ENCODE data around the gene NPHS1.
"Not testable (repeated sequence)": the region's sequence is repeated elsewhere in the genome, so short reads cannot be mapped to it uniquely, and the experiment has no call there.

The NPHS1 gene

DNA sequence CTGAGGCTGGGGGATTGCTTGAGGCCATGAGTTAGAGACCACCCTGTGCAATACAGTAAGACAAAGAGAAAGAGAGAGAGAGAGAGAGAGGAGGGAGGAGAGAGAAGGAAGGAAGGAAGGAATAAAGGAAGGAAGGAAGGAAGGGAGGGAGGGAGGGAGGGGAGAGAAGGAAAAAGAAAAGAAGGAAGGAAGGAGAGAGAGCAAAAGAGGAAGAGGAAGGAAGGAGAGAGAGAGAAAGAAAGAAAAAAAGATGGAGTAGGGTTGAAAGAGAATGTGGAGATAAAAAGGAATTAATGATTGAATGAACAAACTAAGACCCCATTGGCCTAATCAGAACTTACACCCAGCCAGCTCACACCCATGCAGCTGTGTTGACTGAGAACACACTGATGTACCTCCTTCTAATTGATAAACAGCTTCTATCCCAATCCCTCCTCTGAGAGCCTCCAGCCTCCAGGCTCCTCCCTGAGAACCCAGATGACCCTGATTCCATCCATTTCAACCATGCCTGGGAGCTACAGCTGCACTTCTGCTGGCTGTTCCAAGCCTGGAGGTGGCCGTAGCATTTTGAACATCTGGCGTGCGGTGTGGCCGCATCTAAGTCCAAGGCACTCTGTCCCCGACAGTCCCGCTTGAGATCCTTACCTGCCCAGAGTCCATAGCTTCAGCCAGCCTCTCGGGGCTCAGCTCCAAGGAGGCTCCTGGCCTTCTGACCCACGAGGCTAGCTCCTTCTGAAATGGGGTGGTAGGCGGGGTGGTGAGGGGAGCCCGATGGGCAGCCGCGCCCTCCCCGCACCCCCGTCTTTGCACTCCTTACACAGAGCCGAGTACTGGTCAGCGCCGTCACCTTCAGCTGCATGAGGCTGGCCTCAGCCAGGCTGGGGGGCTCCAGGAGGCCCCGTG lies 40.7 kb downstream of the NPHS1 start:
- DNase-seq = no peak

DNA sequence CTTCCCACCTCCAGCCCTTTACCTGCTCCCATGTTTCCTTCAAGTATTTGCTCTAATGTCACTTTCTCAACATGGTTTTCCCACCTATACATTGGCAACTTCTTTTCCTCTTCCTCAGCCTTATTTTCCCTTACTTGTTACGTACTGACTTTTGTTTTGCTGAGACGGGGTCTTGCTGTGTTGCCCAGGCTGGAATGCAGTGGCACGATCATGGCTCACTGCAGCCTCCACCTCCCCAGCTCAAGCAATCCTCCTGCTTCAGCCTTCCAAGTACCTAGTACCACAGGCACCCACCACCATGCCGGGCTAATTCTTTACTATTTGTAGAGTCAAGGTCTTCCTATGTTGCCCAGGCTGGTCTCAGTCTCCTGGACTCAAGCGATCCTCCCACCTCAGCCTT lies 44.7 kb downstream of the NPHS1 start:
- no peak for DNase-seq

- DNase-seq = no peak
Observed at GRCh38 chr19:35806597-35806996, 45.7 kb downstream of the NPHS1 start.

- no peak for DNase-seq
Observed at GRCh38 chr19:35805526-35806102, 46.7 kb downstream of the NPHS1 start.

DNA sequence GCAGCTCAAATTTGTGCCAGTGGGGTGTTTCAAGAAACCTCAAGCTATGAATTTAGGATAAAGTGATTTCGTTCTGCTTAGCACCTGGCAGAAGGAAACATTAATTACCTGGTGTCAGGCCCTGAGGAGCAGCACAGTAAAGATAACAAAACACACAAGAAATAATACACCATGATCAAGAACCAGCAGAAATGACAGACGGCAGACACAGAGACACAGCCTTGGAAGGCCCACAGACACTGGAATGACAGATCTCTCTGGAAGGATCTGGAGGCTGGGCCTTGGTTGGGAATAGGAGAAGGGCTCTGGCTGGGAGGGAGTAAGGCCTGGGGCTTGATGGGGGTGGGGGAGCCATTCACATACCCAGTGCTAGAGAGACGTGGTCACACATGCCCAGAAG lies 50.5 kb downstream of the NPHS1 start:
- DNase-seq = no peak

- no peak for DNase-seq
Observed at GRCh38 chr19:35797663-35798062, 54.6 kb downstream of the NPHS1 start.

DNA sequence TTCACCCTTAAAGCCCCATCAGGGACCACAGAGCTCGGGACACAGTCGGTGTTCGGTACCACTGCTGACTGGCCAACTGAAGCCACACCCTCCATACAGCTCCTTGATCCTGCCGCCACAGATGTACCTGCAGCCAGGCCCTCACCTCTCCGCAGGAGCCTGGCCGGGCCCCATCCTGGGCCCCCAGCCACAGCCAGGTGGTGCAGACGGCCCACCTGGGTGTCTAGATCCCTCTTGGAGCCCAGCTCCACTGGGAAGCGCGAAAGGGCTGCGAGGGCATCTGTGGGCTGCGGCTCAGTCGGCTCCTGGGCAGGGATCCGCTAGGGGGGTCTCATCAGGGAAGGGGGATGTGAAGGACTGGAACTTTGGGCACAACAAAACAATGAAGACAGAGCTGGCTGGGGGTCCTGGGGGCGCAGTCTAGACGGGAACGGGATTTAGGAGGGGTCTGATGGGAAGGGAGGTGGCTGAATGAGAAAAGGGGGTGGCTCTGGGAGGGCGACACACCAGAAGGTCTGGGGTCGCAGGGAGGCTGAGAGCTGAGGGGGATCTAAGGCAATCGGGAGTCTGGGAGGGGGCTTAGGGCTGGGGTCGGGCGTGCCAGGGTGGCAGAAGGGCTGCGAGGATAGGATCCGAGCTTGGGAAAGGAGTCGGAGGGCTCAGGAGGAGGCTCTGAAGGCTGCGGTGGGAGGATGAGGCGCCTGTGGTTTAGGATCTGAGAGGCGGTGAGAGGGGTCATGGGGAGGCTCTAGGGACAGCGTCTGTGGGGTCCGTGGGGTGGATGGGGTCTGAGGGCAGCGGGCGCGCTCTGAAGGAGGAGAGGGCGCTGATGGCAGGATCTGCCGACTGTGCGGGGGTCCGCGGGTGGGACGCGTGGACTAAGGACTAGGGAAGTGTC lies 55.4 kb downstream of the NPHS1 start:
- no peak for DNase-seq

- DNase-seq = not testable (repeated sequence)
Observed at GRCh38 chr19:35795564-35795963, 56.7 kb downstream of the NPHS1 start.

DNA sequence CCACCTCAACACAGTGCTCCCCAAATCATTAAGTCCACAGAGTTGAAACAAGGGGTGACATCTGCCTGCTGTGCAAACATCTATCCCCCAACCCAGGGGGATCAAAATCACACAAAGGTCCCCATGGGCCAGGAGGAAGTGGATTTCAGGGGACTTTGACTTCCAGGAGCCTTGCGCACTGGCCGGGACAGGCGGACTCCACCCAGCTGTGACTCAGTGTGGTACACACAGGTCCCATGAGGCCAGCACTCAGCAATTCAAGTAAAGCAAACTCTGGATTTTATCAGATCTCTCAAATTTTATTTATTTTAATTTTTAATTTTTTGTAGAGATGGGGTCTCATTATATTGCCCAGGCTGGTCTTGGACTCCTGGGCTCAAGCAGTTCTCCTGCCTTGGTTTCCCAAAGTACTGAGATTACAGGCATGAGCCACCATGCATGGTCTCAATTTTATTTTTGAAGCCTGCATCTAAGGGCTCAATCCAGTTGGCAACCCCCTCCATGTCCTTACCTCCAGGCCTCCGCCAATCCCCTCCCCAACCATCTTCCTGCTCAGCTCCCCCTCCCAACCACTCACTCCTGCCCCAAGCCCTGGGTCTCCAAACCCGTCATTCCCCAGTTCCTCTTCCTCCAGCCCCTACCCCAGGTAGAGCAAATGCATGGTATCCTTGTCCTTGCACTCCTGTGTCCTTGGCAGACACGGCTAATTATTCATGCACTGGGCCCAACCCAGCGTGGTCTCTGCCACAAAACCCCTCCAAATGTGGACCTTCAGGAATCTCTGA lies 58.7 kb downstream of the NPHS1 start:
- DNase-seq = no peak

DNA sequence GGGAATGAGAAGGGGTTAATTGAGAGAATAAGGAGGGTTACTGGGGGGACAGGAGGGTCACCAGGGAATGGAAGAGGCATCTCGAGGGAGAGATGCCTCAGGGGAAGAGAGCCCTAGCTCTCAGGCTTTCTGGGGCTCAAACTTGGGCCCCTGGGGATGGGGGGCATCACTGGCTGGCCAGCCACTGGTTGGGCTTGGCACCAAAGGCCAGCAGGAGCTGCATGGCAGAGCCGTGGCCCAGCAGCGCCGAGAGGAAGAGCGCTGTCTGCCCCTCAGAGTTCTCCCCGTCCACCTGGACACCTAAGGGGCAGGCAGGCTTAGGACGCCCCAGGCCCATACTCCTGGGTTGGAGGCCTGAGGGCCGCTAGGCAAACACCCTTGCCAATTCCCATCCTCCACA lies 59.4 kb downstream of the NPHS1 start:
- no peak for DNase-seq

DNA sequence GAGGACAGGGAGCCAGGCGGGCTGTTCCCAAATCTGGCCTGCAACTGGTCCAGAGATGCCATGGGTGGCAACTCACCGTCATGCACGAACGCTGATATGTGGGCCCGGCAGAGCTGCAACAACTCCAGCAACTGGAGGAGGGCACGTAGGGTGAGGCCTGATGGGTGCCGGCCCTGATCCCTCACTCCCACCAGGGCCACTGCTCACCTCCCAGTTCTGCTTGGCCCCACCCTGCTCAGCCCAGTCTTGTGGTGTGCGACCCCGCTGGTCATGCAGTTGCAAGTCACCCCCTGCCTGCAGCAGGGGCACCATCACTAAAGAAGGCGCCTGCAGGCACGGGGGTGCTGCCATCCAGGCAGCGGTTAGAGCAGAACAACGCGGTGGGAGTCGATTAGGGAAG lies 60.0 kb downstream of the NPHS1 start:
- no peak for DNase-seq

DNA sequence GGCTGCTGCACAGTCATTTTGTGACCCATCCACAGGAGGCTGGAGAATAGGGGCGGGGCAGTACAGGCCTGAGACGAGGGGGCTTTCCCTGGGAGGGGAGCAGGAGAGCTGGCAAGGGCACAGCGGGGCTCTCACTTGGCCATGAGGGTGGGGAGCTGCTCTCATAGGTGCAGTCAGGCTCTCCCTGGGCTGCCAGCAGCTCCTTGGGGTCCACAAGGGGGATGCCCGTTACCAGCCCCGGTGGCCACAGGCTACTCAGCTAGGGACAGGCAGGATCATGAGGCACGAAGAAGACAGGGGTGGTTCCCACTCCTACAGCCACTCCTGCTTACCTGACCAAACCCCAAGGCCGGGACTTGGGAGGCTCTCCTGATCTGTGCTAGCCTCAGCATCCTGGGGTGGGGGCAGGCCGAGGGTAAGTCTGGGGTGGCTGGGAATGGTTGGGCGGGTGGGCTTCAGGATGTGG lies 60.5 kb downstream of the NPHS1 start:
- no peak for DNase-seq

DNA sequence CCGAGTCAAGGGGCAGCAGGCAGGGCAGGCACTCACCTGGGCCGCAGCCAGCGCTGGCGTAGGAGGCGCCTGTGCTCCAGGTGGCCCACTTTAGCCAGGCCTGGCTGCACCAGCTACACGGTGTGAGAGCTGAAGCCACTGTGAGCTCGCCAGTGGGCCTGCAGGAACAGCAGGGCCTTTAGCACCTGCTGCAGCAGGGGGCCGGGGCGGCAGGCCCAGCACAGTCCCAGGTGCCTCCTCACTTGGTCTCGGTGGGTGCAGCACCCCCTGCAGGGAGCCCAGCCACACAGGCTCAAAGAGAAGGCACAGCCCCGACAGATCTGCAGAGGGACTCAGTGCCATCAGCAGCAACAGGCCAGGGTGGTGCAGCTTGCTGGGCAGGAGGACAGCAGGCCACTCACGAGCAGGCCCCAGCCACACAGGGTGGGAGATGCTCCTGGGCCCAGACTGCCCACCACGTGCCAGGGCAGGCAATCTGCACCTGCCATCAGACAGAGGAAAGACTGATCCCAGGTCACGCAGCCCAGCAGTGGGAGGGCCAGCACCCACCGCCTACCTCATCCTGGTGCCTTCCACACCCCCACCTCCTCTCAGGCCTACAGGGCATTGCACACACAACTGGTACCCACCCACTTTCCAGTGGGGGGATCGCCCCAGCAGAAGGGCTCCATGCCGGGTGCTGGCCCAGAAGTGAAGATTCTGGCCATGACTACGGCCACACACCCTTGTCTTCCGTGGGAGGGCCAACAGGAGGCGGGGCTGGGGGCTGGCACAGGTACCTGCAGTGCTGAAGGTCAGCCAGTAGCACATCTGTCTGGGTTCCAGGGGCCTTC lies 61.1 kb downstream of the NPHS1 start:
- DNase-seq = no peak

DNA sequence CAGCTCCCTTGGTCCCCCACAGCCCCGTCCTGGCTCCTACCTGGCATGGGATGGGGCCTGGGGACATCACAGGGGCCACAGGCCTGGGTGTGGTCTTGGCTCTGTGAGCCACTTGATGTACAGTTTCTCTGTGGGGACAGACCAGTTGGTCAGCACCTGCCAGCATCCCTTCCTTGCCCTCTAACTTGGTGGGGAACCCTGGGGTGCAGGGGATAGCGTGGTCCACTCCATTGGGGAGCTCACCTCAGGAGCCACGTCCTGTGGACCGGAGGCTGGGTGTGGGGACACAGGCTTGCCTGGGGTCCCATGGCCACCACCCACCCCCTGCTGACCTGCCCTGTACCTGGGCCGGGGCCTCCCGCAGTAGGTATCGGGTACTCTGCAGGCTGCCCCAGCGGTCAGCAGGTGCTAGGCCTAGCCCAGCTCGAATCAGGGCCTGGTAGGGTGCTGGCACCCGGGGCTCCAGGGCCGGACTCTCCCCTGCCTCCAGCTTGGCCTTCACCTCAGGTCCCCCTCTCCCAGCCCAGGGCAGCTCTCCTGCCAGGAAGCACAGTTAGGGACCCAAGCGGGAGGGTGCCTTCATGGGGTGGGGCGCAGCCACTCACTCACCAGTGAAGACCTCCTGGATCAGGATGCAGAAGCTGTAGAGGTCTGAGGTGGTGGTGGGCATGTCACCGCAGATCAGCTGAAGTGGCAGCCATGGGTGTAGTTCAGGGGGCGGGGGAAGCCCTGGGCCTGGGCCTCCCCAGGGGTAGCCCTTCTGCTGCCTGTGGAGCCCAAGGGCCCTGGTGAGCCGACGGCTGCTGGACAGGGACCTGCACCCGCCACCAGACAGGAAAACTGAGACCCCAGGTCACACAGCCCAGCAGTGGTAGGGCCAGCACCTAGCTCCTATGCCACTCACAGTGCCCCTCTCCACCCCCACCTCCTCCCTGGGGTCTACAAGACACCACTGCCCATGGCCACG lies 62.0 kb downstream of the NPHS1 start:
- no peak for DNase-seq

GRCh38 chr19:35789195-35789977 lies 62.9 kb downstream of the NPHS1 start:
- no peak for DNase-seq

DNA sequence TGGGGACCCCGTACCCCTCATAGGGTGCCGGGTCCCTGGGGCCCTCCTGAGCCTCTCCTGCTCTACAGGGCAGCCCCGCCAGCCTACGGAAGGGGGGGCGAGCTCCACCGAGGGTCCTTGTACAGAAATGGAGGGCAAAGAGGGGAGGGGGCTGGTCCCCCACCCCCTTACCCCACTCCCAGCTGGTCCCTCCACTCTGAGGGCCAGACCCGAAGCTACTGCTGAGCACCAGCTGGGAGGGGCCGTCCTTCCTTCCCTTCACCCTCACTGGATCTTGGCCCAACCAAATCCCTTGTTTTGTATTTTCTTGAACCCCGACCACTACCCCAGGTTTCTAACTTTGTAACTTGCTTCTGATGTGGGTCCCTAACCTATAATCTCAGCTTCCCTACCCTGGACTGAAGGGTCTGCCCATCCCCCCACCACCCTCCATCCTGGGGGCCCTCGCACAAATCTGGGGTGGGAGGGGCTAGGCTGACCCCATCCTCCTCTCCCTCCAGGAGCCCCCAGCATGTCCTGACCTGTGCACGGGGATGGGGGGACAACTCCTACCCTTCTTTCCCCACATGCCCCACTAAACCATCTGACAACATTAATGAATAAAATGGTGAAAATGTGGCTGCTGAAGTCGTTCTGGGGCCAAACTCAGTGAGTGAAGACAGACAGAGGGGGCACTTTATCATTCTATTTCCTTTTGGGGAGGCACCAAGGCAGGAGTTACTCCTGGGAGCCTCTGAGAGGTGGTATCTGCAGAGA lies 63.9 kb downstream of the NPHS1 start:
- no peak for DNase-seq

GRCh38 chr19:35787227-35787799 lies 65.0 kb downstream of the NPHS1 start:
- no peak for DNase-seq

Measured in SW 1271 (cell line).